GM12875 (cell line): Measurements from ENCODE around the gene MMGT1.

Experiments
- H3K4me3 ChIP-seq: one replicate; pipeline ENCODE4 v1.5.1; 2011; ENCODE audit warnings: low read depth, low read length, control low read depth
- CTCF ChIP-seq: IDR thresholded peaks from 2 replicates; pipeline ENCODE4 v1.5.1; 2011; ENCODE audit warnings: low read depth, mild to moderate bottlenecking, control low read depth, inconsistent platforms, low read length, moderate library complexity, borderline replicate concordance; ENCODE audit not compliant: insufficient read depth

The MMGT1 gene

GRCh38 chrX:135985973-135986310 is 12.2 kb upstream of the MMGT1 start:
- no peak for TF ChIP-seq CTCF
- H3K4me3 ChIP-seq: peak overlapping the region; percentile 78

GRCh38 chrX:135985157-135985972 is 11.6 kb upstream of the MMGT1 start, which contains the start of gene SLC9A6:
Gene SLC9A6, plus strand, starts transcription at chrX:135985435. Its CDS starts 224 bp downstream, at chrX:135985659.
- peak within 1 kb of the TSS; percentile 78 for H3K4me3 ChIP-seq
- no peak for TF ChIP-seq CTCF

DNA sequence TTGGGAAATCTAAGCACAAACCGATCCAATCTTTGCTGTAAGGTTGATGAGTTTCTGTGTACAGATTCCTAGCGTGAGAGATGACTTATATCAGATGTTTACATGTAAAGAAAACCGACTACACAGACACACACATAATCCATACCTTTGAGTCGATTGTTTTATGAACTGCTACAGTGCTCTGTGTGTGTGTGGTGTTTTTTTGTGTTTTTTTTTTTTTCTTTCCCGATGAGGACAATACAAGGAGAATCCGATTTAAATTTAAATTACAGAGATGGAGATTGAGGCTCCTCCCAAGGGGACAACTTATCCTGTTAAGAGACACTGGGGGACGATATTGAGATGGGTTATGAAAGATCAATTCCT is 11.0 kb upstream of the MMGT1 start:
- no peak for TF ChIP-seq CTCF
- peak overlapping the region; percentile 78 for H3K4me3 ChIP-seq

DNA sequence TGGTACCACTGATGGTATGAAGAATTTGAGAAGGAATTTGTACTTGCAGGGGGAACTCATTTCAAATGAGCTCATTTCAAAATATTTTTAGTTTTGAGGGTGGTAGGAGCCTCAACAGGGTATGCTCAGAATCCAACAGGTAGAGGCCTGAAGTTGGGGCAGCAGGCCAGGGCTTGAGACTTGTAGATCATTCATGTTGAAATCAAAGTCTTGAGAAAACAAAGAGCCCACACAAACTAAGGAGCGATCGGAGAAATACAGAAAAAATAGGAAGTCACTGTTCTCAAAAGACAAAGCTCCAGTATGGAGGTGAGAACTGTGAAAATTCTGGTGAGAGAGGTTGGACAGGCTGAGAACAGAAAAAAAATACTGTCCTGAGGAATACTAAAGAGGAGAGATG is 10.5 kb upstream of the MMGT1 start:
- H3K4me3 ChIP-seq: peak overlapping the region; percentile 78
- TF ChIP-seq CTCF: no peak

- H3K4me3 ChIP-seq: no peak overlapping the region
- no peak for TF ChIP-seq CTCF
These were observed 9.1 kb upstream of the MMGT1 start for GRCh38 chrX:135982860-135983259.

GRCh38 chrX:135981668-135982067 is 7.9 kb upstream of the MMGT1 start:
- no peak for TF ChIP-seq CTCF

GRCh38 chrX:135981010-135981409 is 7.2 kb upstream of the MMGT1 start:
- H3K4me3 ChIP-seq: no peak overlapping the region
- no peak for TF ChIP-seq CTCF

More at GRCh38 chrX:135981668-135982067, 7.9 kb upstream of the MMGT1 start:
- no peak overlapping the region for H3K4me3 ChIP-seq
